Non-pigmented ciliary epithelial cell (primary cell): Measurements from ENCODE around the gene RTN4RL1.

Source experiments
- DNase-seq: peaks from one replicate; pipeline ENCODE4 v3.0.0-alpha.2; 2010; ENCODE audit warnings: low read depth

The RTN4RL1 gene

GRCh38 chr17:2059547-2060384 lies 34.6 kb upstream of the RTN4RL1 start:
- DNase-seq, result no peak

GRCh38 chr17:2058586-2059546 lies 33.7 kb upstream of the RTN4RL1 start:
- no peak for DNase-seq

GRCh38 chr17:2057760-2058585 lies 32.8 kb upstream of the RTN4RL1 start:
- no peak for DNase-seq

- no peak for DNase-seq
These were observed 32.1 kb upstream of the RTN4RL1 start for GRCh38 chr17:2057175-2057759.

GRCh38 chr17:2056206-2057174 lies 31.4 kb upstream of the RTN4RL1 start:
- no peak for DNase-seq

- DNase-seq, result no peak
These were observed 30.4 kb upstream of the RTN4RL1 start for GRCh38 chr17:2055292-2056205.

- DNase-seq, result no peak
These were observed 29.6 kb upstream of the RTN4RL1 start, which contains the start of gene HIC1 for GRCh38 chr17:2054512-2055291. Gene HIC1 (plus strand): TSS chr17:2055103. CDS start chr17:2056691, 1,588 bp downstream.

GRCh38 chr17:2054262-2054511 lies 29.1 kb upstream of the RTN4RL1 start:
- DNase-seq, result no peak

- DNase-seq, result no peak
These were observed 28.5 kb upstream of the RTN4RL1 start for GRCh38 chr17:2053380-2054261.

GRCh38 chr17:2051933-2052559 lies 26.9 kb upstream of the RTN4RL1 start:
- no peak for DNase-seq

- no peak for DNase-seq
These were observed 26.2 kb upstream of the RTN4RL1 start for GRCh38 chr17:2051061-2051932.

- DNase-seq, result no peak
These were observed 25.3 kb upstream of the RTN4RL1 start for GRCh38 chr17:2050300-2051060.

GRCh38 chr17:2049333-2050299 lies 24.5 kb upstream of the RTN4RL1 start:
- DNase-seq, result no peak

- DNase-seq, result no peak
These were observed 23.7 kb upstream of the RTN4RL1 start for GRCh38 chr17:2048805-2049204.
